ENCODE results near the gene ZNF296.

Gene ZNF296

GRCh38 chr19:45103156-45103507, 26.9 kb upstream of the ZNF296 start:
- no peak for DNase-seq (ENCODE audit: low spot score)

- no peak for DNase-seq (ENCODE audit: low spot score)
These were observed 26.2 kb upstream of the ZNF296 start for GRCh38 chr19:45102481-45102880.

- DNase-seq (ENCODE audit: low spot score) = no peak
These were observed 25.5 kb upstream of the ZNF296 start for GRCh38 chr19:45101806-45102205.

GRCh38 chr19:45100846-45101252, 24.6 kb upstream of the ZNF296 start:
- no peak for DNase-seq (ENCODE audit: low spot score)

- DNase-seq (ENCODE audit: low spot score) = no peak
These were observed 23.9 kb upstream of the ZNF296 start for GRCh38 chr19:45100201-45100600.

DNA sequence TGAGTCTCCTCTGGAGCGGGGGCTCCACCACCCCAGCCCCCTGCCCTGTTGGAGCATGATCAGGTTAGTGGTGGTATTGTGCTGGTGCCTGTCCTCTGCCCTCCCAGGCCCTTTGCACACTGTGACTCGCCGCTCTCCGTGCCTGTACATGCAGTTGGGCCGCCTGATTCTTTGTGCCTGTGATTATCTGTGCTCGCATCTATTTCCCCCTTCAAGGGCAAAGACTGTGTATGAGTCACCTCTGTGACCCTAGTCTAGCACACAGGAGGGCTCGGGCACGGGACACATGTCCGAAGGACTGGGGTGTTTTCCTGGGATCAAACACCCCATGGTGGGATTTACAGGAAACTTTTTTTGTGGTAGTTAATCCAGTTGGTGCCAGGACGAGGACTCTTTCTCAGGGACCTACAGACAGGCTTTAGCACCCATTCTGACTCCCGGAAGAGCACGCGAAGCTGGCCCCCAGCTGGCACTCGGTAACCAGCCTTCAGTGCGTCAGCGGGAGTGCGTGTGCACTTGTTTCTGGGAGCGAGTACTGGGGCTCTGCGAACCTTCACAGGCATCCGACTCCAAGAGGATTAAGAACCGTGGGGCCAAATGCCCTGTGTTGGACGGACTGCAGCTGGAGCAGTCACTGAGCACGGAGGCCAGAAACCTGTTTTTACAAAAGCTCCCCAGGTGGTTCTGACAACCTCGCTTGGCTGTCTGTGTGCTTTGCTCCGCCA, 23.4 kb upstream of the ZNF296 start:
- DNase-seq (ENCODE audit: low spot score) = no peak

GRCh38 chr19:45098521-45099466, 22.5 kb upstream of the ZNF296 start:
- peak; percentile 50 for DNase-seq (ENCODE audit: low spot score)

- no peak for DNase-seq (ENCODE audit: low spot score)
These were observed 21.7 kb upstream of the ZNF296 start for GRCh38 chr19:45097776-45098520.

DNA sequence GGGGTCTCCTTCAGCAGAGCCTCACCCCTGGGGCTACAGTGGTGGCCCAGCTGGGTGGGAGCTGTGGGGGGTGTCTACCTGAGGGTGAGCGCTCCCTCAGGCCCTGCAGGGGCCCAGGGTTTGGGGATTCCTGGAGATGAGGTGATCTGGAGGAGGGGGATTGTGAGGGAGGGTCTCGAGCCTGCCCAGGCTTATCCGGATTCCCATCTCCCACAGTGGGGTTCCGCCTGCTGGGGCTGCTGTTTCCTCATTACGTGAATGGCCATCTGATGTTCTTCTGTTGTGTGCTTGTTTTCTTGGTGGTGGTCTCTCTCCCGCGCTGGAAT, 21.1 kb upstream of the ZNF296 start:
- DNase-seq (ENCODE audit: low spot score) = no peak

DNA sequence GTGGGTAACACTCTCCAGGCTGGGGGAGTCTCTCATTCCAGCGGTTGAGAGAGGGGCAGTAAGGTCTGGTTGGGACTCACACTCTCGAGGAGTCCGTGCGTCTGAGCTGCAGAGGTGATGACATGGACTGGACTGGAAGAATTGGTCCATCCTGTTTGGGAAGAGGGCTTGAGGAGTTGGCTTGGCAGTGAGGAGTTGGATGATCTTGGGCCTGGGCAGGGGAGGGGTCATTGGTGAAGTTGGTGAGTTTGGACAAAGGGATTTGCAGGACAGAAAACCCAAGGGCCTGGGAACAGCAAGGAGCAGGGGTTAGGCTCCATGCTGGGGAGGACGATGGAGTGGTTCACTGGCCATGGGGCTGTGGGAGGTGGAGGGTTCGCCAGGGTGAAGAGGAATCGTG, 20.4 kb upstream of the ZNF296 start:
- no peak for DNase-seq (ENCODE audit: low spot score)

- no peak for DNase-seq (ENCODE audit: low spot score)
These were observed 19.5 kb upstream of the ZNF296 start for GRCh38 chr19:45095496-45096413.

DNA sequence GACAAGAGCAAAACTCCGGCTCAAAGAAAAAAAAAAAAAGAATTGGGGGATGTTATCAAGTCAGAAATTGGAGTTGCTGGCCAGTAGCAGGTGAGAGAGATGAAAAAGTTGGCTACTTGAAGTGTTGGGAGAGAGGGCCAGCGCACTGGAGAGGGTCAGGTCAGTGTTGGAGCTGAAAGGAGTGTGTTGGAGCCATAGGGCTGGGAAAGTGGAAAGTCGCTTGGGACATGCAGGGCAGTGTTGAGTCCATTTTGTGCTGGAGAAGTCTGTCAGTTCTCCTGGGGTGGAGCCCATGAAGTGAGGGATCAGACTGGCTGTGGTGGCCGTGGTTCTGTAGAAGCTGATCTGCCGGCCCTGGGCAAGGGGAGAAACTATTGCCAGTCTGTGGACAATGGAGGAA, 18.4 kb upstream of the ZNF296 start:
- DNase-seq (ENCODE audit: low spot score) = no peak

DNA sequence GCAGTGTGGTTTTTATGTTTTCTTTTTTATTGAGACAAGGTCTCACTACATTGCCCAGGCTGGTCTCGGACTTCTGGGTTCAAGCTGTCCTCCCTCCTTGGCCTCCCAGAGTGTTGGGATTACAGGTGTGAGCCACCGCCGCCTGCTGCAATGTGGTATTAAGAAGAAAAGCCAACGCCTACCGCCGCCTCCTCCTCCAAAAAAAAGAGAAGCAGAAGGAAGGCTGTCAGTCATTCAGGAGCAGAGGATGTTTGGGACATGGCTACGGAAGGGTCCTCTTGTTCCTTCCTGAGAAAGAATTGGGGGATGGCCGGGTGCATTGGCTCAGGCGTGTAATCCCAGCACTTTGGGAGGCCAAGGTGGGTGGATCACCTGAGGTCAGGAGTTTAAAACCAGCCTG, 17.9 kb upstream of the ZNF296 start:
- no peak for DNase-seq (ENCODE audit: low spot score)

DNA sequence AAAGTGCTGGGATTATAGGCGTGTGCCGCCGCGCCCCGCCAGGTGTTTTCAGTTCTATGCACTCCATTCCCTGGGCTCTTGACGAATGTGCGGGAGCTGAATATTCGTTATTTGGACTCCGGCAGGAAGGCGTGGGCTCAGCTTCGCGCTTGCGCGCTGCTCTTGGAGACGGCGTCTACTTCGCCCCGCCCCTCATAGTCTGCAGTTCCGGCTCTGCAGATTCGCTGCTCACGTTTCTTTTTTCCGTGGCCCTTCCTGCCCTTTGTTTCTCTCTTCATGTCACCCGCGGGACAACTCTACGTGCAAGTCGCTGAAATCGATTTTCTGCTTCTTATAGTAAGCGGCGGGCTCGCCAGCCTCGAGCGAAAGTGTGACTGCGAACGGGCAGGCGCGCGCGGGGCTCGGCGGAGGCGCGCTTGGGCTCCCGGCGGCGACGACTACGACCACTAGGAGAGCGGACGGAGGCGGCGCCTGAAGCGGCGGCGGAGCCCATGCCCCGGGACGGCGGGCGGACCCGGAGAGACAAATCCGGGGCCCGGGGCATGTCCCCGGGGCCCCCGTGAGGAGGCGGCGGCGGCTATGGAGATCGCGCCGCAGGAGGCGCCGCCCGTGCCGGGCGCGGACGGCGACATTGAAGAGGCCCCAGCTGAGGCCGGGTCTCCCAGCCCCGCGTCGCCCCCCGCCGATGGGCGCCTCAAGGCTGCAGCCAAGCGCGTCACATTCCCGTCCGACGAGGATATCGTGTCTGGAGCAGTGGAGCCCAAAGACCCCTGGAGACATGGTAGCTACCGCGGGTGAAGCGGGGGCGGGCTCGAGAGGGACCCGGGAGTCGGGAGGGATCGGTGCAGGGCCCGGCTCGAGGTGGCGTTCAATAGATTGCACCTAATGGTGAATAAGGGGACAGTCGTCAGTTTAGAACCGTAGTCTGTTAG, 16.7 kb upstream of the ZNF296 start, which contains the start of gene PPP1R37:
PPP1R37 (plus strand) TSS at position 433 of the 932 bp plus-strand sequence; CDS start at position 580, 147 bp downstream.
- peak; percentile 95 for DNase-seq (ENCODE audit: low spot score)

DNA sequence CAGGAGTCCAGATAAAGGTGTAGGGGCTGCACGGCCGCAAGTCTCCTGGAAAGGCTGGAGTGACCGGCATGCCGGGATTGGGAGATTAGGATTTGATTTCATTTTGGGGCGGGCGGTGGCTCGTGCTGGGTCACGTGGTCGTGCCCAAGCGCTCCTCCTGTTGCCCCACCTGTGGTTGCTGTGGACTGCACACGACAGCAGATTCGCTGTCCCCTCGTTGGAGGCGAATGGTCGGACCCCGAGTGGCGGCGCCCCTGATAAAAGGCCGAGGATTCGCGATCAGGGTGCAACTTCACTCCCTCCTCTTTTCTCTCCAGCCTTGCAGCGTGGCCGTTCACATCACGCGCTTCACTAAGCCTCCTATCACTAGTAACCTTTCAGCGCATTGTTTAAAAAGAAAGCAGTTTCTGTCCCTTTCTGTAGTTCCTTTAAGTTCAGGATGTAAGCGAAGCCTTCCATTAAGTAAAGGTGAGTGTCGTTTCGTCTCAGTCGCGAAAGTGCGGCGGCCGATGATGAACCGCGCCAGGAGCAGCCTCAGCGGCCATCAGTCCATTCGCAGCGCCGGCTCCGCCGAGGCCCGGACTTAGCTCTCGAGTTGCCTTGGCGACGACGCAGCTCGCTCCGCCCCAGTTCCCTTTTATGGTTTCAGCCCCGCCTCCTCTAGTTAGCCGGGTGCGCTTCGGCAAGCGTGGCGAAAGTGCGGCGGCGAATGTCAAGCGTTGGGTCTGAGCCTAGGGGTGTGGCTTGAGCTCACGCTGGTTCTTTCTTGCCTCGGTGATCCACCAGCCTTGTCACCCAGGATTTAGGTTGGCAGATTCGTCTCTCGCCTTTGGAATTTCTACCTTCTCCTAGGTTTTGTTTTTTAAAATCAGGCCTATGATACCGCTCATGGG, 15.0 kb upstream of the ZNF296 start:
- DNase-seq (ENCODE audit: low spot score) = peak; percentile 99

- DNase-seq (ENCODE audit: low spot score) = no peak
These were observed 14.3 kb upstream of the ZNF296 start for GRCh38 chr19:45090606-45091005.

DNA sequence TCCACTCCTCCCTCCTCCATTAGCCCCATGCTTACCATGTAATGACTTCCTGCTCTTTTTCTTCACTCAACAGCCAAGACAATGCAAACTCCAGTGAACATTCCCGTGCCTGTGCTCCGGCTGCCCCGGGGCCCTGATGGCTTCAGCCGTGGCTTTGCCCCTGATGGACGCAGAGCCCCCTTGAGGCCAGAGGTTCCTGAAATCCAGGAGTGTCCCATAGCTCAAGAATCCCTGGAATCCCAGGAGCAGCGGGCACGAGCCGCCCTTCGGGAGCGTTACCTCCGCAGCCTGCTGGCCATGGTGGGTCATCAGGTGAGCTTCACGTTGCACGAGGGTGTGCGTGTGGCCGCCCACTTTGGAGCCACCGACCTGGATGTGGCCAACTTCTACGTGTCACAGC, 13.8 kb upstream of the ZNF296 start:
- no peak for DNase-seq (ENCODE audit: low spot score)

DNA sequence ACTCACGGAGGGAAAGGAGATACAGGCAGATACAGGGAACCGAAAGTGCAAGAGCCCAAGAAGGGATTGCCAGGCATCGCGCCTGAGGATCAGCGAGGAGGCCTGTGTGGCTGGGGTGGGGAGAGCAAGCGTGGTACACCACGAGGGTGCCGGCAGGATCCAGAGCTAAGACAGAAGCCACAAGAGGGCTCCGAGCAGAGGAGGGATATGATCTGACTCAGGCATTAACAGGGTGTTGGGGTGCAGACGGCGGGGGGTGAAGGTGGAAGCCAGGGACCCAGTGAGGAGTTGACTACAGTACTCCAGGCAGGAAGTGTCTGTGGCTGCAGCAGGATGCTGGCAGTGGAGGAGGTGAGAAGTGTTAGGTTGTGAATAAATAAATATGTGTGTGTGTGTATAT, 11.3 kb upstream of the ZNF296 start:
- DNase-seq (ENCODE audit: low spot score) = no peak

DNA sequence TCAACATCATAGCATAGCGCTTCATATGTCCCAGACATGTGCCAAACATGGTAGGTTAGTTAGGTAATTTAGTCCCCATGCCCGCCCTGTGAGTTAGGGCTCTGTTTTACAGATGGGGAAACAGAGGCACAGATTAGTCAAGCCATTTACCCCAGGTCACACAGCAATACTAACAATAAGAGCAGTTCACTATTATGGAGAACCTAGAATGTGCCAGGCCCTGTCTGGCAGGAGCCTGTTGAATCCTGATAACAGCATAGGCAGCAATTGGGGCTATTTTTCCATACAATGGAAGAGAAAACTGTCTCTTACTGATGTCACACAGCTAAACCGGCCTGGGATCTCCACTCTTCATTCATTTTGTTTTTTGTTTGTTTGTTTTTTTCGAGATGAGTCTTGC, 10.2 kb upstream of the ZNF296 start:
- DNase-seq (ENCODE audit: low spot score) = no peak
